ENCODE measurements around the gene USP3. TPM values are rescaled to one million over a fixed set of nuclear protein-coding genes. Genes with fewer than 3 reads are reported as not detected.

USP3 gene, protein sequence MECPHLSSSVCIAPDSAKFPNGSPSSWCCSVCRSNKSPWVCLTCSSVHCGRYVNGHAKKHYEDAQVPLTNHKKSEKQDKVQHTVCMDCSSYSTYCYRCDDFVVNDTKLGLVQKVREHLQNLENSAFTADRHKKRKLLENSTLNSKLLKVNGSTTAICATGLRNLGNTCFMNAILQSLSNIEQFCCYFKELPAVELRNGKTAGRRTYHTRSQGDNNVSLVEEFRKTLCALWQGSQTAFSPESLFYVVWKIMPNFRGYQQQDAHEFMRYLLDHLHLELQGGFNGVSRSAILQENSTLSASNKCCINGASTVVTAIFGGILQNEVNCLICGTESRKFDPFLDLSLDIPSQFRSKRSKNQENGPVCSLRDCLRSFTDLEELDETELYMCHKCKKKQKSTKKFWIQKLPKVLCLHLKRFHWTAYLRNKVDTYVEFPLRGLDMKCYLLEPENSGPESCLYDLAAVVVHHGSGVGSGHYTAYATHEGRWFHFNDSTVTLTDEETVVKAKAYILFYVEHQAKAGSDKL
- polyA plus RNA-seq (2013), result 22.4 TPM

DNA sequence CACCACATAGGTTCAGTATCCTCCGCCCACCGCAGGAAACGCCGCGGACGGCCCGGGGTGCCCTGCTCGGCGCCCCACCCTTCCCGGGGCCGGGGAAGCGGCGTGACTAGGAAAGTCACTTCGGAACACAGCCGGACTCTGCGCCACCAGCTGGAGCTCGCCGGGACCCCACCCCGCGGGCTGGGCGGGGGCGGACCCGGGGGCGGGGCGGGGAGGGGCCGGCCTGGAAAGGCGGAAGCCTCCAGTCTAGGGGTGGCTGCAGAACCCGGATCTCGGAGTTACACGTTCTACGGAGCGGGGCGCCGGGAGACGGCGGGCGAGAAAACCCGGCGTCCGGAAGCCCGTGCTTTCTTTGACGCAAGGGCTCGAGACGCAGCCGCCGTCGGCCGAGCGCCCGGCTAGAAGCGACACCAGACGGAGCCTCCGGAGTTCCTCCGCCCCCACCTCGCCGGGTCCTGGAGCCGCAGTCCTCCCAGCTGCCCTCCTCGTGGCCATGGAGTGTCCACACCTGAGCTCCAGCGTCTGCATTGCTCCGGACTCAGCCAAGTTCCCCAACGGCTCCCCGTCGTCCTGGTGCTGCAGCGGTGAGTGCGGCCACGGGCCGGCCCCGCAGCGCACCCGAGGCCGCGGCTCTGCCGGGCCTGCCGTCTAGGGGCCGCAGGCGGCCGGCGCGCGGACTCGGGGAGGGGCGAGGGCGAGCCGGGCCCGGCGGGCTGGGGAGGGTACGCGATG lies at the start of gene USP3:
Gene USP3 (plus strand): TSS at position 347 of the 732 bp plus-strand sequence. CDS start 147 bp downstream, at position 494.
- under 1% methylated on average over 74 of the region's 88 CpGs for WGBS (ENCODE audit: insufficient coverage)
- no peaks in the 10 kb centered on the region for H3K9me3 ChIP-seq (ENCODE audit: control extremely low read depth in 1 of 5, control insufficient read depth in 4 of 5, insufficient read depth in 2 of 5, low read depth in 1 of 5, low read length in 4 of 5)
- H3K4me1 ChIP-seq (ENCODE audit: control extremely low read depth in 1 of 4, control insufficient read depth in 4 of 4, insufficient read depth in 4 of 4, low read length in 3 of 4), result peaks cover 28 to 70% (median 48%) of the 10 kb centered on the region in 4 experiments

DNA sequence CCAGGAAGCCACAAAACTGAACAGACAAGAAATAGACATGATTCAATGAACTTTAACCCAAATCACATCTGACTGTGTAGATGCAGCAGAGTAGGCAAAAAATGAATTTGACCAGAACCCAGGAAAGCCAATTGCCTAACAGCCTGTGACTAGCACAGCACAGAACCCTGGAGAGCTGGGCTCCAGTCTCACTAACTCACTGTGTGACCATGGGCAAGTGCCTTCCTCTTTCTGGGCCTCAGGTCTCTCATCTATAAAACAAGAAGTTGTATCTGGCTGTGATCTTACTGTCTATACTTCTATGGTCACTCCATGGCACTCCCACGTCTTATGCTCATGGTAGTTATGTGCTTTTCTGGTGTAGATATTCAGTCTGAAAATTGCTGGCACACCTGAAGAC lies 48.1 kb upstream of the USP3 start:
- Histone ChIP-seq H3K4me3 (ENCODE audit: control insufficient read depth in 1 of 7, extremely low read depth in 1 of 7, insufficient read depth in 4 of 7, low read depth in 2 of 7, low read length in 6 of 7) (no peak overlapping the region), H3K9me3 (ENCODE audit: control extremely low read depth in 1 of 5, control insufficient read depth in 4 of 5, insufficient read depth in 2 of 5, low read depth in 1 of 5, low read length in 4 of 5) (no peaks in the 10 kb centered on the region), H3K36me3 (ENCODE audit: control insufficient read depth in 4 of 4, insufficient read depth in 4 of 4, low read length in 3 of 4) (no peaks in the 10 kb centered on the region), H3K4me1 (ENCODE audit: control extremely low read depth in 1 of 4, control insufficient read depth in 4 of 4, insufficient read depth in 4 of 4, low read length in 3 of 4) (peaks cover 0 to 36% (median 22%) of the 10 kb centered on the region in 4 experiments), H3K27me3 (replicated peaks in 2 of 5; ENCODE audit: control insufficient read depth in 4 of 5, insufficient read depth in 5 of 5, low read length in 4 of 5) (no peaks in the 10 kb centered on the region), H3K27ac (ENCODE audit: insufficient read depth in 1 of 2, low read depth in 1 of 2, low read length in 2 of 2, poor library complexity in 1 of 2, severe bottlenecking in 2 of 2) (no peak overlapping the region)
- DNase-seq, result peak in 1 of 3 donors; percentile 23
- no CpG with 5 or more reads among the region's 1 CpG for WGBS (ENCODE audit: insufficient coverage)
- CTCF ChIA-PET, result no interaction called here
- POLR2A ChIA-PET, result no interaction called here

More for the DNA sequence above, at the start of gene USP3:
- H3K27ac ChIP-seq (ENCODE audit: insufficient read depth in 1 of 2, low read depth in 1 of 2, low read length in 2 of 2, poor library complexity in 1 of 2, severe bottlenecking in 2 of 2), result peak within 1 kb of the TSS; percentile 55 to 90
- DNase-seq, result peak; percentile 94 to 97 (median 96)
- POLR2A ChIA-PET, result interaction anchor here (0.6 to 1.1 kb wide), 3 partner anchors 36 to 503 kb away, joined by 3 read pairs; no protein-coding TSS in a partner anchor
- CTCF ChIA-PET, result interaction anchor here (1.1 to 2.8 kb wide), 11 partner anchors 8 to 66 kb away, joined by 3 to 18 read pairs (median 5); no protein-coding TSS in a partner anchor
- no peaks in the 10 kb centered on the region for H3K36me3 ChIP-seq (ENCODE audit: control insufficient read depth in 4 of 4, insufficient read depth in 4 of 4, low read length in 3 of 4)
- H3K4me3 ChIP-seq (ENCODE audit: control insufficient read depth in 1 of 7, extremely low read depth in 1 of 7, insufficient read depth in 4 of 7, low read depth in 2 of 7, low read length in 6 of 7), result peak within 1 kb of the TSS; percentile 65 to 90 (median 85)
- peaks cover 0 to 3% (median 0%) of the 10 kb centered on the region in 5 experiments for H3K27me3 ChIP-seq (replicated peaks in 2 of 5; ENCODE audit: control insufficient read depth in 4 of 5, insufficient read depth in 5 of 5, low read length in 4 of 5)

DNA sequence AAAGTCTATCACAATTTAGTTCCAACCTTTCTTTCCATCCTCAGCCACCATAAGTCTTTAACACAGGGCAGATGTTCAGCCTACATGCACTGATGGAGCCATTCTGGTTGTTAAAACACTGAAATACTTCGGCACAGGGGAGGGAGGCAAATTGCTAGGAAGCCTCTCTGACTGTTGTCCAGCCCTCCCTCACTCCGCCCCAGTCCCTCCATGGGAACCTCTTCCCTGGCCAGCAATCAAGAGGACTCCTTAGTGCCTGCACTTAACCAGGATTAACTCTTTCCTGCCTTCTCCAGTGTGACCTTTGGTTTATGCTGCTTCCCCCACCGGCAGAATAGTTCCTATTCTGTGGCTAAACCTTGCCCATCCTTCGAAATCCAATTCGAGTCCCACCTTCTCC lies 47.0 kb upstream of the USP3 start:
- no peaks in the 10 kb centered on the region for H3K9me3 ChIP-seq (ENCODE audit: control extremely low read depth in 1 of 5, control insufficient read depth in 4 of 5, insufficient read depth in 2 of 5, low read depth in 1 of 5, low read length in 4 of 5)
- 100% methylated on average over 2 of the region's 5 CpGs for WGBS (ENCODE audit: insufficient coverage)
- CTCF ChIA-PET, result no interaction called here

DNA sequence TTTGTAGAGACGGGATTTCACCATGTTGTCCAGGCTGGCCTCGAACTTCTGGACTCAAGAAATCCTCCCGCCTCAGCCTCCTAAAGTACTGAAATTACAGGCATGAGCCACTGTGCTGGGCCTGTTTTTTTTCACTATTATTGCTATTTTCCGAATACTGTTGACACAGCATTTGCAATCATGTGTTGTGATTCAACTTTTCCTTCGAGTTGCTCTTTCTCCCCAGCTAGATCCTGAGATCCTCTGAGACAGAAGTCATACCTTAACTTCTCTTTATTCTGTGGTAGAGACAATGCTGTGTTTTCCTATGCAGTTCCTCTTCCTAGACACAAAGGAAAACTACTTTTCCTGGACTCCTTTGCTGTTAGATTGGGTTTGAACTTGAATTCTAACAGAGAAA lies 46.4 kb upstream of the USP3 start:
- POLR2A ChIA-PET, result no interaction called here
- Histone ChIP-seq H3K9me3 (ENCODE audit: control extremely low read depth in 1 of 5, control insufficient read depth in 4 of 5, insufficient read depth in 2 of 5, low read depth in 1 of 5, low read length in 4 of 5) (no peaks in the 10 kb centered on the region), H3K4me1 (ENCODE audit: control extremely low read depth in 1 of 4, control insufficient read depth in 4 of 4, insufficient read depth in 4 of 4, low read length in 3 of 4) (peaks cover 0 to 35% (median 18%) of the 10 kb centered on the region in 4 experiments), H3K36me3 (ENCODE audit: control insufficient read depth in 4 of 4, insufficient read depth in 4 of 4, low read length in 3 of 4) (no peaks in the 10 kb centered on the region), H3K4me3 (ENCODE audit: control insufficient read depth in 1 of 7, extremely low read depth in 1 of 7, insufficient read depth in 4 of 7, low read depth in 2 of 7, low read length in 6 of 7) (no peak overlapping the region), H3K27me3 (replicated peaks in 2 of 5; ENCODE audit: control insufficient read depth in 4 of 5, insufficient read depth in 5 of 5, low read length in 4 of 5) (no peaks in the 10 kb centered on the region), H3K27ac (ENCODE audit: insufficient read depth in 1 of 2, low read depth in 1 of 2, low read length in 2 of 2, poor library complexity in 1 of 2, severe bottlenecking in 2 of 2) (no peak overlapping the region)
- 86% methylated on average over 5 of the region's 5 CpGs for WGBS (ENCODE audit: insufficient coverage)
- no peak for DNase-seq
- CTCF ChIA-PET, result interaction anchor here (1.3 kb wide), 1 partner anchor 9 kb away, joined by 3 read pairs; no protein-coding TSS in a partner anchor

More for the DNA sequence above, 47.0 kb upstream of the USP3 start:
- no peak for DNase-seq
- H3K27me3 ChIP-seq (replicated peaks in 2 of 5; ENCODE audit: control insufficient read depth in 4 of 5, insufficient read depth in 5 of 5, low read length in 4 of 5), result no peaks in the 10 kb centered on the region
- H3K4me3 ChIP-seq (ENCODE audit: control insufficient read depth in 1 of 7, extremely low read depth in 1 of 7, insufficient read depth in 4 of 7, low read depth in 2 of 7, low read length in 6 of 7), result no peak overlapping the region
- no peaks in the 10 kb centered on the region for H3K36me3 ChIP-seq (ENCODE audit: control insufficient read depth in 4 of 4, insufficient read depth in 4 of 4, low read length in 3 of 4)
- H3K27ac ChIP-seq (ENCODE audit: insufficient read depth in 1 of 2, low read depth in 1 of 2, low read length in 2 of 2, poor library complexity in 1 of 2, severe bottlenecking in 2 of 2), result no peak overlapping the region
- POLR2A ChIA-PET, result no interaction called here
- H3K4me1 ChIP-seq (ENCODE audit: control extremely low read depth in 1 of 4, control insufficient read depth in 4 of 4, insufficient read depth in 4 of 4, low read length in 3 of 4), result peaks cover 0 to 42% (median 24%) of the 10 kb centered on the region in 4 experiments

DNA sequence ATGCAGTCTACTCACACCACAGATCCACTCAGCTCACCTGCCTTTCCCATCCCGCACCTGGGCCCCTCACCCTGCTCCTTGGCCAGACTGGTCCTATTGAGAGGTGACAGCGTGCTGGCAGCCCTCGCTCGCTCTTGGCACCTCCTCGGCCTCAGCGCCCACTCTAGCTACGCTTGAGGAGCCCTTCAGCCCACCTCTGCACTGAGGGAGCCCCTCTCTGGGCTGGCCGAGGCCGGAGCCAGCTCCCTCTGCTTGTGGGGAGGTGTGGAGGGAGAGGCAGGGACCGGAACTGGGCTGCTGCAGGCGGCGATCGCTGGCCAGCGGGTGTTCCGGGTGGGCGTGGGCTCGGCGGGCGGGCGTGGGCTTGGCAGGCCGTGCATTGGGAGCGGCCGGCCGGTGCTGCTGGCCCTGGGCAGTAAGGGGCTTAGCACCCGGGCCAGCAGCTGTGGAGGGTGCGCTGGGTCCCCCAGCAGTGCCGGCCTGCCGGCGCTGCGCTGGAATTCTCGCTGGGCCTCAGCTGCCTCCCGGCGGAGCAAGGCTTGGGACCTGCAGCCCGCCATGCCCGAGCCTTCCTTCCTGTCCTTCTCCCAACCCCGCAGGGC lies 45.5 kb upstream of the USP3 start:
- no peaks in the 10 kb centered on the region for H3K36me3 ChIP-seq (ENCODE audit: control insufficient read depth in 4 of 4, insufficient read depth in 4 of 4, low read length in 3 of 4)
- H3K4me1 ChIP-seq (ENCODE audit: control extremely low read depth in 1 of 4, control insufficient read depth in 4 of 4, insufficient read depth in 4 of 4, low read length in 3 of 4), result peaks cover 0 to 27% (median 9%) of the 10 kb centered on the region in 4 experiments
- WGBS (ENCODE audit: insufficient coverage), result over 99% methylated on average over 19 of the region's 36 CpGs
- H3K4me3 ChIP-seq (ENCODE audit: control insufficient read depth in 1 of 7, extremely low read depth in 1 of 7, insufficient read depth in 4 of 7, low read depth in 2 of 7, low read length in 6 of 7), result no peak overlapping the region
- ChIA-PET CTCF (interaction anchor here (1.1 to 1.4 kb wide), 3 partner anchors 8 to 22 kb away, joined by 3 to 4 read pairs (median 3); no protein-coding TSS in a partner anchor), POLR2A (no interaction called here)
- no peak for DNase-seq
- H3K9me3 ChIP-seq (ENCODE audit: control extremely low read depth in 1 of 5, control insufficient read depth in 4 of 5, insufficient read depth in 2 of 5, low read depth in 1 of 5, low read length in 4 of 5), result no peaks in the 10 kb centered on the region
- no peaks in the 10 kb centered on the region for H3K27me3 ChIP-seq (replicated peaks in 2 of 5; ENCODE audit: control insufficient read depth in 4 of 5, insufficient read depth in 5 of 5, low read length in 4 of 5)
- no peak overlapping the region for H3K27ac ChIP-seq (ENCODE audit: insufficient read depth in 1 of 2, low read depth in 1 of 2, low read length in 2 of 2, poor library complexity in 1 of 2, severe bottlenecking in 2 of 2)

DNA sequence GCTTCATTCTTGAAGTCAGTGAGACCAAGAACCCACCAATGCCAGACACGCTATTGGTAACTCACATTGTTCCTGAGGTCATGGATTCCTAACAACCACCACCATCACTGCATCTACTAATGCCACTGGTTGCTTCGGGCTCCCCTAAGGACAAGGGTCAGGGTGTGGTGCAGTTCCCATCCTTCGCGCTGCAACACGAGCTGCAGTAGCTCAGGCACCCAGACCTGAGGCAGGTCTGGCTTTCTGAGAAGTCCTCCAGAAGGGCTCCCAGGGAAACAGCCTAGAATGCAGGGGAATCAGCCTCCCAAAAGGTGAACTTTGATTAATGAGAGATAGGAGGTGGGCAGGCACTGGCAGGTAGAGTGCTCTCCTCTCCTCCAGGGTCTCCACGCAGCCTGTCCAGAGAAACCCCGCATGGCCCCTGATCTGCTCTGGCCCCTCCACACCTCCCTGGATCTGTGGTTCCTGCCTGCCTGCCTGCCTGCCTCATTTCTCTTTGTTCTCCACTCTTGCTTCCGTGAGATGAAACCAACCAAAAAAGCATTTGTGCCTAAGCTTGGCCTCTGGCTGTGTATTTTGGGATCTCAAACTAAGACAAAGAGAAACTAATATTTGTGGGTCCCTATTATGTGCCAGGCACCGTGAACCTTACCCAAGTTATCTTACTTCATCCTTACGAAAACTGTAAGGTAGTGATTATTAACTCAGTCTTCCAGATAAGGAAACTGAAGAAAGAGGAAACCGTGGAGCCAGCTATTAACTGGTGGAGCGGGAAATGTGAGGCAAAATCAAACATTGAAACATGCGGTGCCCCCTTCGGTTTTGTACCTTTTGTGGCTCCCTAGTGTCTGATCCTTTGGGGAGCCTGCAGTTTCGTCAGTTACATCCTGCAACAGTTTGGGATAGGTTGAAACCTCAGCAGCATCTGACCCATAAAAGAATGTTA lies 43.9 kb upstream of the USP3 start:
- no peak for DNase-seq
- Histone ChIP-seq H3K36me3 (ENCODE audit: control insufficient read depth in 4 of 4, insufficient read depth in 4 of 4, low read length in 3 of 4) (no peaks in the 10 kb centered on the region), H3K27ac (ENCODE audit: insufficient read depth in 1 of 2, low read depth in 1 of 2, low read length in 2 of 2, poor library complexity in 1 of 2, severe bottlenecking in 2 of 2) (no peak overlapping the region), H3K4me1 (ENCODE audit: control extremely low read depth in 1 of 4, control insufficient read depth in 4 of 4, insufficient read depth in 4 of 4, low read length in 3 of 4) (peaks cover 0 to 20% (median 6%) of the 10 kb centered on the region in 4 experiments), H3K4me3 (ENCODE audit: control insufficient read depth in 1 of 7, extremely low read depth in 1 of 7, insufficient read depth in 4 of 7, low read depth in 2 of 7, low read length in 6 of 7) (no peak overlapping the region), H3K9me3 (ENCODE audit: control extremely low read depth in 1 of 5, control insufficient read depth in 4 of 5, insufficient read depth in 2 of 5, low read depth in 1 of 5, low read length in 4 of 5) (no peaks in the 10 kb centered on the region), H3K27me3 (replicated peaks in 2 of 5; ENCODE audit: control insufficient read depth in 4 of 5, insufficient read depth in 5 of 5, low read length in 4 of 5) (no peaks in the 10 kb centered on the region)
- ChIA-PET POLR2A (interaction anchor here (0.8 kb wide), 1 partner anchor 36 kb away, joined by 4 read pairs; no protein-coding TSS in a partner anchor), CTCF (no interaction called here)
- WGBS (ENCODE audit: insufficient coverage), result 92% methylated on average over 14 of the region's 15 CpGs
